GM12891 (cell line): ENCODE measurements around the gene MTG2.

Experiments used
- DNase-seq: peaks from one replicate; pipeline ENCODE4 v3.0.0; 2011; ENCODE audit warnings: low spot score; ENCODE audit not compliant: insufficient read length
- FAIRE-seq: peaks from 2 replicates; lab custom pipeline; 2011; peaks lifted over from hg19 to GRCh38; lab: Jason Lieb, UNC
- PAX5 ChIP-seq: IDR thresholded peaks from 2 replicates; pipeline ENCODE4 v1.6.1; 2011; ENCODE audit warnings: low read length, moderate library complexity, mild to moderate bottlenecking; ENCODE audit not compliant: insufficient read depth, severe bottlenecking
- POLR2A ChIP-seq: IDR thresholded peaks from 2 replicates; pipeline ENCODE4 v1.6.1; 2011; ENCODE audit warnings: low read depth, low read length, control low read depth
- POLR2AphosphoS5 ChIP-seq: IDR thresholded peaks from 2 replicates; pipeline ENCODE4 v1.6.1; 2011; ENCODE audit warnings: low read depth, low read length, control low read depth
- POU2F2 ChIP-seq: IDR thresholded peaks from 2 replicates; pipeline ENCODE4 v1.6.1; 2011; ENCODE audit warnings: low read depth, mild to moderate bottlenecking, control low read depth, low read length, moderate library complexity
- SPI1 ChIP-seq: IDR thresholded peaks from 2 replicates; pipeline ENCODE4 v1.6.1; 2011; ENCODE audit warnings: low read depth, low read length, control low read depth
- TAF1 ChIP-seq: IDR thresholded peaks from 2 replicates; pipeline ENCODE4 v1.6.1; 2011; ENCODE audit warnings: low read depth, low read length, control low read depth

Gene MTG2

DNA sequence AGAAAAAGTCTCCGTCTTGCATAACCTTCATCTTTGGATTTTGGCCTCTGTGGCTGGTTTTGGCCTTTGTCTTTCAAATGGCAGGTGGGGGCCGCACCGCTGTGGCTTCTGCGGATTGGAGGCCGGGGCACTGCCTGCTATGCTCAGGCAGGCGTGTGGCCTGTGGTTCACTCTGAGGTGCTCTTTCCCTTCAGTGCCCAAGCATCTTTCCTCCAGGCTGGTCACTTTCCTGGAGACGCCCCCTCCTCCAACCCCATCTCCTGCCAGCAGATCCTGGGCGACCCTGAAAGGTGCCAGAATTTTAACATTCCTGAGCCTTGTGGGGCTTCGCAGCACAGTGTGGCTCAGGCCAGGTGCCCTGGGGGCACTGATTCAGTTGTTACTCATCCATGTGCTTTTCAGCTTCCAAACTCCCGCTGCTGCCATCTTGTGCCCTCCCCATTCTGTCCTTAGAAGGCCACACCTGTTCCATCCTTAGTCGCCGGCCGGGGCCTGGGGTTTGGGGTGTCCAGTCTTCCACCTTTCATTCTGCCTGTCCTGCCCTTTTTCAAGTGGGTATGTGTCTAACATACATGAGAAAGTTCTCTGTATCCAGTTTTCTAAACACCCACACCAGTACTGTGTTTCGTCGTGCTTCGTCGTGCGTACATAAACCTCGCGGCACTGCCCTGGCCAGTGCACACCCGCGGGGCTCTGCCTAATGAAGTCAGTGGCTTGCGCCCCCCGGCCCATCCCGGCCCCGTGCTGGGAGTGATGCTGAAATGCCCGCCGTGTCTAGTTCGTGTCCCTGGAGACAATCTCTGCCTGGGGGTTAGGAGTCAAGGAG is 27.2 kb upstream of the MTG2 start:
- no peak for DNase-seq
- no peak for FAIRE-seq

DNA sequence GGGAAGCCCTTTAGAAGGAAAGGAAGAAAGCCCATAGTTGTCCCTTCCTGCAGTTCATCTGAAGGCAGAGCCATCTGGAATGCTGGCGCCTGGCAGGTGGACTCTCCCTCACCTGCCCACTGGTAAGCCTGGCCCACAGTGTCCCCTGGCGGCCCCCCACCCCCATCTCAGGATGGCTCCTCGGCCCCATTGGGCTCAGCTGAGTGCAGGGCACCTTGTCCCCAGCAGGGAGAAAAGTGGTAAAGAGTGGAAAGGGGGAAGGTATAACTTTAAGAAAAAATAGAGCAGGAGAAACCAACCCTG is 26.6 kb upstream of the MTG2 start:
- FAIRE-seq (no peak), DNase-seq (no peak)
- no peak for TF ChIP-seq POU2F2
- TF ChIP-seq SPI1, result no peak
- TF ChIP-seq TAF1, result no peak
- no peak for TF ChIP-seq PAX5
- TF ChIP-seq POLR2AphosphoS5, result no peak

More for the DNA sequence above, 27.2 kb upstream of the MTG2 start:
- TF ChIP-seq POLR2AphosphoS5 (no peak), PAX5 (no peak), SPI1 (no peak), POU2F2 (no peak), TAF1 (no peak), POLR2A (no peak)

DNA sequence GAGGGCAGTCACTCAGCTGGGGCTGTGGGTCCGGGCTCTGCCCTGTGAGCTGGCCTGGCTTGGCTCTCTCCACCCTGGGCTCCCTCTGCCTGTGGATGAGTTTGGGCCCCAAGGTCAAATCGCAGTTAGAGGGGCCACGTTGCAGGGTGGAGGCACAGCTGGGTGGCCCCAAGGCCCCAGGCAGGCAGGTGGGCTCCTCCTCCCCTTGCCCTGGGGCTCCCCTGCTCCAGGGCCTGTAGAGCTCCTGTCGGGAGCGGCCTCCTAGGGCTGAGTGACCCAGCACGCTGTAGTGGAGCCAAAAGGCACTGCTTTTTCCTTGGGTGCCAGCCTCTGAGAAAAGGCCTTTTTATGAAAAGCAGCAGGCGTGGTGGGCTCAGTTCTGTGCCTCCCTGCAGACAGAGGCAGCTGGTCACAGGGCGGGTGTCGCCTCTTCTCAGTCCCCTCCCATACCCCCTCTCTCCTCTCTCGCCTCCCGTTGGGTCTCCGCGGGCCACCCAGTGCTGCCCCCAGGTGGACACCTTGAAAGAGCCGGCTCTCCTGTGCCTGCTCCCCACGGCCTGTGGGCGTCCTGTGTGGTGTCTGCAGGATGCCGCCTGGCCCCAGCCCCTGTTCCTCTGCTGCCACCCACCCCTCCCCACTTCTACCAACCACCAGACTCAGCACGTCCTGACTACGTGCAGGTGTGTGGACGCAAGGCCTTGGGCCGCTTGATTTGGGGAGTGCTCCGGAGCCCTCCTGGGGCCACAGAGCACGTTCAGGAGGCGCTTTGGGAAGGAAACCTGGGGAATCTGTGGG is 26.0 kb upstream of the MTG2 start:
- FAIRE-seq (no peak), DNase-seq (peak; percentile 95)
- TF ChIP-seq PAX5 (no peak), TAF1 (no peak), POLR2AphosphoS5 (no peak), POU2F2 (no peak), POLR2A (no peak)

DNA sequence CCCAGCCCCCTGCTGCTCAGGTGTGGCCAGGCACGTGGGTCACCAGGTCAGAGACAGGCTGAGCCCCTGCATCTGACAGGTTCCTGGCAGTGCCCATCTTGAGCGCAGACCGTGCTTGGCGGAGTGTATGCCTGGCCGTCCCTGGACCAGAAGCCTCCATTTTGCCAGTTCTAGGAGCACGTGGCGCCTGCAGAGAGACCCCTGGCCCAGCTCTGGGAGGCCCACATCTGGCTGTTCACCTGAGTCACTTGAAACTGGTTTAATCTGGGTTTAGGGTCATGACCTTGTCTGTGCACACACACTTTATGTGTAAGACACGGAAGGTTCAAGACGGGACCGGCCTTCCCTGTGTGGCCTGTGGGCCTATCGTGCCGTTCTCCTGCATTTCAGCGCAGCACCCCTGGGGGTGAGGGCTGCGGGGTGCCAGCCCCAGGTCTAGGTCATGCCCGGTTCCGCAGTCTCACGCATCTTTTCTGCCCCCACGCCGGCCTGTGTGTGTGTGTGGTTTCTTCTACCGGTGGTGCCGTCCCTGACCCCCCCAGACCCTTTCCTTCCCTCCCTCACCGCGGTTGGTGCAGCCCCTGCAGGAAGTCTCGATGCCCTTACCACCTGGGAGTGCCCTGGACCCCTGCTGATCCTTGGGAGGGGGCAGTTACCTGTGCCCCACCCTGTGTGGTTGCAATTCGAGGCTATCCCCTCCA is 25.3 kb upstream of the MTG2 start:
- FAIRE-seq (no peak), DNase-seq (no peak)
- TF ChIP-seq TAF1, result no peak

DNA sequence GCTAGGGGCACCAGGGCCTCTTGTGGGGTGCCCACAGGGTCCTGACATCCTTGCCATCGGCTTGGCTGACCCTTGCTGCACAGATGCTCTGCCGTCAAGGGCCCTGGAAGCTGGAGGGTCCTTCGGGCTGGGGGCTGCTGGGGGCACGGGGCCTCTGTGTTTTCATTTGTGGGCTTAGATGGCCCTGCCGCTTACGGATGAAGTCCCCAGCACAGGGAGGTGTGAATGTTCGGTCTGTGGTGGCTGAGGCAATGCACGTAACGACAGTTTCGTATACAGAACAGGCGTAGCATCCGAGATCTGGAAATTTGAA is 24.8 kb upstream of the MTG2 start:
- no peak for FAIRE-seq
- no peak for DNase-seq

DNA sequence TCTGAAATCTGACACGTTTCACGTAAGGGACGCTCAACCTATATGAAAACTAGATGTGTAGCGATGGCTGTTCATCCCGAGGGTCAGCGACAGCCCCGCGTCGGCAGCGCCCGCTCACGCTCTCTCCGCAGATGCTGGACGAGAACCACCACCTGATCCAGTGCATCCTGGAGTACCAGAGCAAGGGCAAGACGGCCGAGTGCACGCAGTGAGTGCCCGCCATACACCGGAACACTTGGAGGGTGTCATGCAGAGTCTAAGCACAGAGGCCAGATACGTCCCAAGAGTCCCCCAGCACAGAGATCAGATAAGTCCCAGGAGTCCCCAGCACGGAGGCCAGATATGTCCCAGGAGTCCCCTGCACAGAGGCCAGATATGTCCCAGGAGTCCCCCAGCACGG is 24.3 kb upstream of the MTG2 start:
- DNase-seq, result no peak
- FAIRE-seq, result no peak
- TF ChIP-seq TAF1, result no peak
- no peak for TF ChIP-seq SPI1
- no peak for TF ChIP-seq PAX5
- no peak for TF ChIP-seq POU2F2
- TF ChIP-seq POLR2AphosphoS5, result no peak
- TF ChIP-seq POLR2A, result no peak

More for the DNA sequence above, 24.8 kb upstream of the MTG2 start:
- TF ChIP-seq PAX5, result no peak
- TF ChIP-seq TAF1, result no peak
- TF ChIP-seq POLR2A, result no peak
- TF ChIP-seq POLR2AphosphoS5, result no peak
- TF ChIP-seq SPI1, result no peak
- TF ChIP-seq POU2F2, result no peak

DNA sequence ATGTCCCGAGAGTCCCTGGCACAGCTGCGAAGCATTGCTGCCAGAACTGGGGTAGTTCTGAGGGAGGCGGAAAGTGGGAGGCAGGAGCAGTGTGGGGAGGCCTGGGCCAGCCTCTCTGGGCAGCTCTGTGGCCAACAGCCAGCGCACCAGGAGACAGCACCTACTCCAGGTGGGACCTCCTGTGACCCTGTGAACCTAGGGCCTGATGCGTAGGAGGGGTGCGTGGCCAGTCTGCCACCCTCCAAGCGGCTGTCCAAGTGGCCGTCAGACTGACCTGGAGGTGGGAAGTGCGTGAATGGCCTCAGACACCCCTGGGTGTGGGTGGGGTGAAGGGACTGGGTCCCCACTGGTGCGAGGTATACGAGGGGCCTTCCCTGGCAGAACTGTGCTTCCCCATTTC is 23.8 kb upstream of the MTG2 start:
- DNase-seq (no peak), FAIRE-seq (no peak)
- TF ChIP-seq TAF1 (no peak), POLR2A (no peak), POU2F2 (no peak), PAX5 (no peak), POLR2AphosphoS5 (no peak), SPI1 (no peak)

DNA sequence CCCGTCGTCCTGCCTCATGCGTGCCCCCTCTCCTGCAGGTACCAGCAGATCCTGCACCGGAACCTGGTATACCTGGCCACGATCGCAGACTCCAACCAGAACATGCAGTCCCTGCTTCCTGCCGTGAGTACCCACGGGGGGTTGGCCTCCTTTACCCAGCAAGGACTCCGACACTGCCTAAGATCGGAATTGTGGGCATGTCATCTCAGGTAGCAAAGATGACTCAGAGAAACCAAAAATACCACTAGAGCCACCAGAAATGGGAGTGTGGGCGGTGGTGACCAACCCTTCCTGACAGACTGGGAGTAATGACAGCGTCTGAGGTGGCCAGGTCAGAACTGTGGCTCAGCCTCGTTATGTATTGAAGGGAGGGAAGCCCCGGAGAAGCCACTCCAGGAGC is 23.0 kb upstream of the MTG2 start:
- DNase-seq, result no peak
- no peak for FAIRE-seq

DNA sequence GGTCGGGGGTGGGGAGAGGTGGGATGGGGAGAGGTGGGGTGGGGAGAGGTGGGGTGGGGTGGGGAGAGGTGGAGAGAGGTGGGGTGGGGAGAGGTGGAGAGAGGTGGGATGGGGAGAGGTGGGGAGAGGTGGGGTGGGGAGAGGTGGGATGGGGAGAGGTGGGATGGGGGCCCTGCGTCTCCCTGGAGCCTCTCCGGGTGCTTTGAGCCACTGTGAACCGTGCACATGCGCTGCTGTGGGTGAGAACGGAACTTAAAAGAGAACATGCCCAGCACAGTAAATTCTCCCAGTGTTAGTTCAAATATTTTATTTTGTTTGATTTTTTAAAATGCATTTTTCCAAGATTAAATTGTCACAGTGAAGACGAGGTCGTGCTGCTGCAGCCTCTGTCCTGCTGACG is 22.6 kb upstream of the MTG2 start:
- DNase-seq, result no peak
- FAIRE-seq, result no peak
- no peak for TF ChIP-seq POLR2AphosphoS5
- TF ChIP-seq TAF1, result no peak
- no peak for TF ChIP-seq POLR2A
- no peak for TF ChIP-seq PAX5
- no peak for TF ChIP-seq SPI1
- TF ChIP-seq POU2F2, result no peak

More for the DNA sequence above, 23.0 kb upstream of the MTG2 start:
- TF ChIP-seq POU2F2 (no peak), POLR2AphosphoS5 (no peak), POLR2A (no peak), TAF1 (no peak), SPI1 (no peak), PAX5 (no peak)
